CD1c-positive myeloid dendritic cell (primary cell): ENCODE data around the gene ARHGAP33.

Source experiments
- DNase-seq: peaks from one replicate; pipeline ENCODE4 v3.0.0-alpha.2; 2016; ENCODE audit errors: extremely low spot score

Gene ARHGAP33, protein sequence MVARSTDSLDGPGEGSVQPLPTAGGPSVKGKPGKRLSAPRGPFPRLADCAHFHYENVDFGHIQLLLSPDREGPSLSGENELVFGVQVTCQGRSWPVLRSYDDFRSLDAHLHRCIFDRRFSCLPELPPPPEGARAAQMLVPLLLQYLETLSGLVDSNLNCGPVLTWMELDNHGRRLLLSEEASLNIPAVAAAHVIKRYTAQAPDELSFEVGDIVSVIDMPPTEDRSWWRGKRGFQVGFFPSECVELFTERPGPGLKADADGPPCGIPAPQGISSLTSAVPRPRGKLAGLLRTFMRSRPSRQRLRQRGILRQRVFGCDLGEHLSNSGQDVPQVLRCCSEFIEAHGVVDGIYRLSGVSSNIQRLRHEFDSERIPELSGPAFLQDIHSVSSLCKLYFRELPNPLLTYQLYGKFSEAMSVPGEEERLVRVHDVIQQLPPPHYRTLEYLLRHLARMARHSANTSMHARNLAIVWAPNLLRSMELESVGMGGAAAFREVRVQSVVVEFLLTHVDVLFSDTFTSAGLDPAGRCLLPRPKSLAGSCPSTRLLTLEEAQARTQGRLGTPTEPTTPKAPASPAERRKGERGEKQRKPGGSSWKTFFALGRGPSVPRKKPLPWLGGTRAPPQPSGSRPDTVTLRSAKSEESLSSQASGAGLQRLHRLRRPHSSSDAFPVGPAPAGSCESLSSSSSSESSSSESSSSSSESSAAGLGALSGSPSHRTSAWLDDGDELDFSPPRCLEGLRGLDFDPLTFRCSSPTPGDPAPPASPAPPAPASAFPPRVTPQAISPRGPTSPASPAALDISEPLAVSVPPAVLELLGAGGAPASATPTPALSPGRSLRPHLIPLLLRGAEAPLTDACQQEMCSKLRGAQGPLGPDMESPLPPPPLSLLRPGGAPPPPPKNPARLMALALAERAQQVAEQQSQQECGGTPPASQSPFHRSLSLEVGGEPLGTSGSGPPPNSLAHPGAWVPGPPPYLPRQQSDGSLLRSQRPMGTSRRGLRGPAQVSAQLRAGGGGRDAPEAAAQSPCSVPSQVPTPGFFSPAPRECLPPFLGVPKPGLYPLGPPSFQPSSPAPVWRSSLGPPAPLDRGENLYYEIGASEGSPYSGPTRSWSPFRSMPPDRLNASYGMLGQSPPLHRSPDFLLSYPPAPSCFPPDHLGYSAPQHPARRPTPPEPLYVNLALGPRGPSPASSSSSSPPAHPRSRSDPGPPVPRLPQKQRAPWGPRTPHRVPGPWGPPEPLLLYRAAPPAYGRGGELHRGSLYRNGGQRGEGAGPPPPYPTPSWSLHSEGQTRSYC

DNA sequence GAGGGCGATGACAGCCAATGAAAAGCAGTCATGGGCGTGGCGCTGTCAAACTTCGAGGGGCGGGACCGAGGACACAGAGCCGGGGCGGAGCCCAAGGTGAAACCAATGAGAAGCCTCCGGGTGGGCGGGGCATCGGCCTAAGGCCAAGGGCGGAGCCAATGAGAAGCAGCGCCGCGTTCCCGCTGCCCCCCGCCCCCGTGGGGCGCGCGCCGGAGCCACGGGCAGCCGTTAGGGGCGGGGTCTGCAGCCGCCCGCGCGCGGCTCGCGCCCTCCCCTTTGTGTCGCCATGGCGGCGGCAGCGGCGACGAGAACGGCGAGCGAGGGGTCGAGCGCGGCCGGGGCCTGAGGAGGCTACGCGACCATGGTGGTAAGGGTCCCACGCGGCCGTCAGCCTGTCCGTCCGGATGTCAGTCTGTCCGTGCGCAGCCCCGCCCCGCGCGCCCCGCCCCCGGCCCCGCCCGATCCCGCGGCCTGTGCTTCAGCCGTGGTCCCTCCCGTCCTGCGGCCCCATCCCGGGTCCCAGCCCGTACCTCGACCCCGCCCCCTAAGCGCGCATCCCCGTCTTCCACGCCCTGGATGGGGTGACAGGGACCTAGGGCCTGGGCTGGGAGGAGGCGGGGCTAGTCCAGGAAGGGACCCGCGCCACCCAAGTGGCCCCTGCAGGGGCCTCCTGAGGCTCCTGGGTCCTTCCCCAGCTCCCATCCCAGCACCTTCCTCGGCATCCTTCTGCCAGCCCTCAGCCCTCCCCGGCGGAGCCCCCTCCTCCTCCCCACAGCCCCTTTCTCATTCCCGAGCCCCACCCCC is at the start of gene ARHGAP33:
TSS of gene ARHGAP33 (plus strand) at position 267 of the 804 bp plus-strand sequence. CDS start at position 362, 95 bp downstream.
- DNase-seq: peak; percentile 100

DNA sequence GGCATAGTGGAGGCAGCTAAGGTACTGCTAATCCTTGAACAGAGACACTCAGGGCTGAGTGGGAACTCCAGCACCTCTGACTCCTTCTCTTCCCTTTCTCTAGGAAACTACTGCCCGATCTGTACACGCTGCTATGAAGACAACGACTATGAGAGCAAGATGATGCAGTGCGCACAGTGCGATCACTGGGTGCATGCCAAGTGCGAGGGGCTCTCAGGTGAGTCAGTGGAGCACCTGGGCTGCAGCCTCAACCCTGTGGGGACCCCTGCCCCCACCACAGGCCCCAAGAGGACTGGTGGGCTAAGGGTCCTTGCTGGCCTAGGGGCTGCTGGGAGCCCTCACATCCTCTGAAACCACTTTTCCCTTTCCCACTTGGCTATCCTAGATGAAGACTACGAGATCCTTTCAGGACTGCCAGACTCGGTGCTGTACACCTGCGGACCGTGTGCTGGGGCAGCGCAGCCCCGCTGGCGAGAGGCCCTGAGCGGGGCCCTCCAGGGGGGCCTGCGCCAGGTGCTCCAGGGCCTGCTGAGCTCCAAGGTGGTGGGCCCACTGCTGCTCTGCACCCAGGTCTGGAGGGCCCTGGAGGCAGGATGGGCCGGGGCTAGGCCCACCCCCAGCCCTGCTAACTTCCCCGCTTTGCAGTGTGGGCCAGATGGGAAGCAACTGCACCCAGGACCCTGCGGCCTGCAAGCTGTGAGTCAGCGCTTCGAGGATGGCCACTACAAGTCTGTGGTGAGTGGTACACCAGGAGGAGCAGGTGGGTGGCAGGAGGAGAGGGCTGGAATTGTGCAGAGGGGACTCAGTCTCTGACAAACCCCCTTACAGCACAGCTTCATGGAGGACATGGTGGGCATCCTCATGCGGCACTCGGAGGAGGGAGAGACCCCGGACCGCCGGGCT is 48.1 kb upstream of the ARHGAP33 start:
- no peak for DNase-seq

DNA sequence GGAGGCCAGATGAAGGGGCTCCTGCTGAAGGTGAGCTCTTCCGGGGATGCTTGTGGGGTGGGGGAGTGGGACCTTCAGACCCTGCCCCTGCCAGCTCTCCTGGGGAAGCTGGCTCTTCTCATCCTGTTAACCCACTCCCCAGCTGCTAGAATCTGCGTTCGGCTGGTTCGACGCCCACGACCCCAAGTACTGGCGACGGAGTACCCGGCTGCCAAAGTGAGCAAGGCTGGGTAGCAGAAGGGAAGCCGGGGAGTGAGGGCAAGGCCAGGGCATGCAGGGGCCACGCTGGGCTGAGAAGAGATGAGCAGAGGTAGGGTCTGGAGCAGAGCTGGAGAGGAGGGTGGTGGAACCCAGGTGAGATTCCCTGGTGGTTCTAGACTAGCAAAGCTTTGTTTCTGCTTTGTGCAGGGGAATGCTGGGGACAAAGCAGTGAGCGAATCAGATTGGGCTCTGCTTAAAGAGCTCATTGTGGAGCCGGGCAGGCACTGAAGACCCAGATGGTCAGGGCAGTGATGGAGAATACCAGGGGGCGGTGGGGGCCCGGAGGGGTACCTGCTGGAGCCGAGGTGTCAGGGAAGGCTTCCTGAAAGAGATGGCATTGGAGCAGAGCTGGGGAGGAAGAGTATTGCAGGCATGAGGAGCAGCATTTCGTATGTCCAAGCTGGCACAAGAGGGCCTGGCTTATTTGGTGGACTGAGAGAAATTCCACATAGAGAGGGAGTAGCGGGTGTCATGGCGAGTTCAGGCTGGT is 47.2 kb upstream of the ARHGAP33 start:
- no peak for DNase-seq

DNA sequence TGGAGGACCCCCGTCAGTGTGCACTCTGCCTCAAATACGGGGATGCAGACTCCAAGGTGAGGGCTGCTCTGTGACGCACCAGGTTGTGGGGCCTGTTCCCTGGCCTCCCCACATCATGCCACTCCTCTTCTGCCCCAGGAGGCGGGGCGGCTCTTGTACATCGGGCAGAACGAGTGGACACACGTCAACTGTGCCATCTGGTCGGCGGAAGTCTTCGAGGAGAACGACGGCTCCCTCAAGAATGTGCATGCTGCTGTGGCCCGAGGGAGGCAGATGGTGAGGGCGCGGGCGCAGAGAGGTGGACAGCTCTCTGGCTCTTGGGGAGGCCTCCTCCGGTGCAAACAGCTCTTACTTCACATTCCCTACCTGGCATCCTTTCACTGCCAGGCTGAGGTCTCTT is 46.3 kb upstream of the ARHGAP33 start:
- no peak for DNase-seq

DNA sequence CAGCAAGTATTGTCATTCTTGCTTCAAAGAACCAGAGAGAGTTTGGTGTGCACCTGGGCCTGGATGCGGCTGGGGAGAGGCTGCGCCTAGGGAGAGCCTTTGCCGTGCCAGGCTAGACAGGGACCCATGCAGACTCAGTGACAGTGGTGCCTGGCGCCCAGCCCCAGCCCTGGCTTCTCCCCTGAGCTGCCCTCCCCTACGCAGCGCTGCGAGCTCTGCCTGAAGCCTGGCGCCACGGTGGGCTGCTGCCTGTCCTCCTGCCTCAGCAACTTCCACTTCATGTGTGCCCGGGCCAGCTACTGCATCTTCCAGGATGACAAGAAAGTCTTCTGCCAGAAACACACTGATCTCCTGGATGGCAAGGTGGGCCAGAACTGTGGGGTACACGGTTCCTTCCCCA is 45.6 kb upstream of the ARHGAP33 start:
- no peak for DNase-seq

DNA sequence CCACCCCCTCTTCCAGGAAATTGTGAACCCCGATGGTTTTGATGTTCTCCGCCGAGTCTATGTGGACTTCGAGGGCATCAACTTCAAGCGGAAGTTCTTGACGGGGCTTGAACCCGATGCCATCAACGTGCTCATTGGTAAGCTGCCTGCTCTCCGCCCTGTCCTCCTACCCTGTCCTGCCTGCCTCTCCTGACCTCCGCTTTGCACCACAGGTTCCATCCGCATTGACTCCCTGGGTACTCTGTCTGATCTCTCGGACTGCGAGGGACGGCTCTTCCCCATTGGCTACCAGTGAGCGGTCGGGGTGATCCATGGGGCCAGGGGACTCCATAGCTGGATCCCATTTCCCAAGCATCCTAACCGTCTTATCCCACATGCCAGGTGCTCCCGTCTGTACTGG is 45.0 kb upstream of the ARHGAP33 start:
- no peak for DNase-seq

DNA sequence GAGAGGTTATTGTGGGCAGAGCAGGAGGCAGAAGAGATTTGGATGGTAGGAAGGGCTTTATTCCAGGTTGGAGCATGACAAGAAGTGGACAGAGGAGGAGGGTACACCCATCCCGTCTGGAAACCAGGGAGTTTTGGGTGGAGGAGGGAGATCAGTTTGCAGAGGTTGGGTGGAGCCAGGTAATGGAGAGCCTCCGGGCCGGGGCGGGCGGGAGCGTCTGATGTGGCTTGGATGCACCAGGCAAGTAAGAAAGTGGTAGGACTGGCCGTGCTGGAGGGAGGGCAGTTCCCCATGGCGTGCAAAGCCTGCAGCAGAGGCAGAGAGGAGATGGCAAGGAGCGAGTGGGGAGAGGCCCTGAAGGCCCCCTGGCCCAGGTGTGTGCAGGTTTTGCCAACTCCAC is 44.0 kb upstream of the ARHGAP33 start:
- no peak for DNase-seq

DNA sequence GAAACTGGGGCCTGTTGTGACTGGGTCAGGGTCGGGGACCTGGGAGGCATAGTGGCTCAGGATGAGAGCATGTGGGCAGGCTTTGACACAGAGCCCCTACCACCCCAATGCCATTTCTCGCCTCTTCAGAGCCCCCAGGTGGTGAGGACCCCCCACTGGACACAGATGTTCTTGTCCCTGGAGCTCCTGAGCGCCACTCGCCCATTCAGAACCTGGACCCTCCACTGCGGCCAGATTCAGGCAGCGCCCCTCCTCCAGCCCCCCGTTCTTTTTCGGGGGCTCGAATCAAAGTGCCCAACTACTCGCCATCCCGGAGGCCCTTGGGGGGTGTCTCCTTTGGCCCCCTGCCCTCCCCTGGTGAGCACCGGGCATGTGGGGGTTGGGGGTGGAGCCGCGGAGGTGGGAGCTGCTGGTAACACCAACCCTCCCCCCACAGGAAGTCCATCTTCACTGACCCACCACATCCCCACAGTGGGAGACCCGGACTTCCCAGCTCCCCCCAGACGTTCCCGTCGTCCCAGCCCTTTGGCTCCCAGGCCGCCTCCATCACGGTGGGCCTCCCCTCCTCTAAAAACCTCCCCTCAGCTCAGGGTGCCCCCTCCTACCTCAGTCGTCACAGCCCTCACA is 43.5 kb upstream of the ARHGAP33 start:
- DNase-seq: no peak

DNA sequence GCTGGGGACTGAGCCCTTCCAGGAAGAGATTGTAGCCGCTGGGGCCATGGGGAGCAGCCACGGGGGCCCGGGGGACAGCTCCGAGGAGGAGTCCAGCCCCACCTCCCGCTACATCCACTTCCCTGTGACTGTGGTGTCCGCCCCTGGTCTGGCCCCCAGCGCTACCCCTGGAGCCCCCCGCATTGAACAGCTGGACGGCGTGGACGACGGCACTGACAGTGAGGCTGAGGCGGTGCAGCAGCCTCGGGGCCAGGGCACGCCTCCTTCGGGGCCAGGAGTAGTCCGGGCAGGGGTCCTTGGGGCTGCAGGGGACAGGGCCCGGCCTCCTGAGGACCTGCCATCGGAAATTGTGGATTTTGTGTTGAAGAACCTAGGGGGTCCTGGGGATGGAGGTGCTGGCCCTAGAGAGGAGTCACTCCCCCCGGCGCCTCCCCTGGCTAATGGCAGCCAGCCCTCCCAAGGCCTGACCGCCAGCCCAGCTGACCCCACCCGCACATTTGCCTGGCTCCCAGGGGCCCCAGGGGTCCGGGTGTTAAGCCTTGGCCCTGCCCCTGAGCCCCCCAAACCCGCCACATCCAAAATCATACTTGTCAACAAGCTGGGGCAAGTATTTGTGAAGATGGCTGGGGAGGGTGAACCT is 42.7 kb upstream of the ARHGAP33 start:
- DNase-seq: no peak

DNA sequence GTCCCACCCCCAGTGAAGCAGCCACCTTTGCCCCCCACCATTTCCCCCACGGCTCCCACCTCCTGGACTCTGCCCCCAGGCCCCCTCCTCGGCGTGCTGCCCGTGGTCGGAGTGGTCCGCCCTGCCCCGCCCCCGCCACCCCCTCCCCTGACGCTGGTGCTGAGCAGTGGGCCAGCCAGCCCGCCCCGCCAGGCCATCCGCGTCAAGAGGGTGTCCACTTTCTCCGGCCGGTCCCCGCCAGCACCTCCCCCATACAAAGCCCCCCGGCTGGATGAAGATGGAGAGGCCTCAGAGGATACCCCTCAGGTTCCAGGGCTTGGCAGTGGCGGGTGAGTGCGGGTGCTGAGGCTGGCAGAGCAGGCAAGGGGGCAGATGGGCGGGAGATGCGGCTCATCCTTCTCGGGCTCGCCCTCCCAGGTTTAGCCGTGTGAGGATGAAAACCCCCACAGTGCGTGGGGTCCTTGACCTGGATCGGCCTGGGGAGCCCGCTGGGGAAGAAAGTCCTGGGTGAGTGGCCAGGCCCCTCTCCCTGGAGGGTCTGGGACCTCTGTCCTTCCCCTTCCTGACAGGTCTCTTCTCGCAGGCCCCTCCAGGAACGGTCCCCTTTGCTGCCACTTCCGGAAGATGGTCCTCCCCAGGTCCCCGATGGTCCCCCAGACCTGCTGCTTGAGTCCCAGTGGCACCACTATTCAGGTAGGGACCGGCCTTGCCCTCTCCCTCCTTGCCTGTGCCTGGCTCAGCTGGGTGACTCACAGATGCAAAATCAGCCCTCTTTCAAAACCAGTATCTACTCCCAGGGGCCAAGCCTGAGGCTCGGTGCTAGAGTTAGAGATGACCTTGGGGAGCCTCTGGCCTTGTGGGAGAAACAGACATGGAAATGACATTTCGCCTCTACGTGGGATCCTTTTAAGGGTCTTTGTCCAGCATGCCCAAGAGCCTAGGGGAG is 41.9 kb upstream of the ARHGAP33 start:
- no peak for DNase-seq

DNA sequence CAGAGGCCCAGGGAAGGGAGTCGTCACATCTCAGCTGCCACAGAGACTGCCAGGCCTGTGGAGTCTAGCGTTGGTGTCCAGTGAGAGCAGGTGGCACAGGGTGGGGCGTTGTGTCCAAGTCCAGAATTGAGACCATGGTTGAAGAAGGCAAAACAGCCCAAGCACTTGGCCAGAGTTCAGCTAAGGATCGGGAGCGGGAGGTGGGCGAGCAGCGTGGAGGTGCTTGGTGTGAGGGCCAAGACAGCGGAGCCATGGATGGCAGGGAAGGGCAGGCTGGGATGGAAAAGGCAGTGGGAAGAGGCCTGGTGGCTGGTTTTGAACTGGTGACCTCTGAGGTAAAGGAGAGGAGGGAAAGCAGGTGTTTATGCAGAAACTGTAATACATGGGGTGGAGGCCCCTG is 41.1 kb upstream of the ARHGAP33 start:
- DNase-seq: no peak

DNA sequence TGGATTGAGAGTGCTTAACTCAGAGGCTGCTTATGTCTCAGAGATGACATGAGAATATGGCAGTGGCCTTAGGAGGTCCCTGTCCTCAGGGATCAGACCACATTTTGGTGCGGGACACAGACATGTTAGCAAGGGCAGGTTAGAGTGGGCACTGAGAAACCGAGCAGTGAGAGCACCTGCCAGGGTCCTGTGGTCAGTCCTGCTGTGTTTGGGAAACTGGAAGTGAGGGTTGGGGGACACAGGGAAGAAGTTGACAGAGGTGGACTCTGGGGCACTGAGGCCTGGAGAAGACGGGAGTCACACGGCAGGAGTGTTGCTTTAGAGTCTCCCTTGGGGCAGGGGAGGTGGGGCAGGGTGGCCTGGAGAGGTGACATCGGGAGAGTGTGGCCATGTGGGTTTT is 40.5 kb upstream of the ARHGAP33 start:
- DNase-seq: no peak

DNA sequence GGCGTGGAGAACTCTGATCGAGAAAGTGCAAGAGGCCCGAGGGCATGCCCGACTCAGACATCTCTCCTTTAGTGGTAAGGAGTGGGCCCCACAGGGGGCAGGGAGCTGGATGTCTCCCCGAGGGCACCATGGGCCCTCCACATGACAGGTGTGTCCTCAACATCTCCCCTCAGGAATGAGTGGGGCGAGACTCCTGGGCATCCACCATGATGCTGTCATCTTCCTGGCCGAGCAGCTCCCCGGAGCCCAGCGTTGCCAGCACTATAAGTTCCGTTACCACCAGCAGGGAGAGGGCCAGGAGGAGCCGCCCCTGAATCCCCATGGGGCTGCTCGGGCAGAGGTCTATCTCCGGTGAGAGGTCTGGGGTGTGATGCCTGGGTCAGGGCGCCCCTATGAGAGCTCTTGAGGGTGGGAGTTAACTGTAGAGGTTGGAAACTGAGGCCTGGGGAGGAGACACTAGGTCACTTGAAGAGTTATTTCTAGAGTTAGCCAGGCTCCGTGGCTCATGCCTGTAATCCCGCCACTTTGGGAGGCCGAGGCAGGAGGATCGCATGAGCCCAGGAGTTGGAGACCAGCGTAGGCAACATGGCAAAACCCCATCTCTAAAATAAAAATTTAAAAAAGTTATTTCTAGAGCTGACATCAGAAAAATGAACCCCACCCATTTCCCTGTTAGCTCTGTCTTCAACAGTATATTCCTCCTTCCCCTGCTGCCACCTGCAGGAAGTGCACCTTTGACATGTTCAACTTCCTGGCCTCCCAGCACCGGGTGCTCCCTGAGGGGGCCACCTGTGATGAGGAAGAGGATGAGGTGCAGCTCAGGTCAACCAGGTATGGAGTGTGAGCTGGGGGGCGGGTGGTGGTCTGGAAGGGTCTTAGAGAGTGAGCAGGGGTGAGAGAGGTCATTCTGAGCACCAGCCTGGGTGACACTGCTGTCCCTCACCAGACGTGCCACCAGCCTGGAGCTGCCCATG is 38.2 kb upstream of the ARHGAP33 start:
- DNase-seq: no peak

DNA sequence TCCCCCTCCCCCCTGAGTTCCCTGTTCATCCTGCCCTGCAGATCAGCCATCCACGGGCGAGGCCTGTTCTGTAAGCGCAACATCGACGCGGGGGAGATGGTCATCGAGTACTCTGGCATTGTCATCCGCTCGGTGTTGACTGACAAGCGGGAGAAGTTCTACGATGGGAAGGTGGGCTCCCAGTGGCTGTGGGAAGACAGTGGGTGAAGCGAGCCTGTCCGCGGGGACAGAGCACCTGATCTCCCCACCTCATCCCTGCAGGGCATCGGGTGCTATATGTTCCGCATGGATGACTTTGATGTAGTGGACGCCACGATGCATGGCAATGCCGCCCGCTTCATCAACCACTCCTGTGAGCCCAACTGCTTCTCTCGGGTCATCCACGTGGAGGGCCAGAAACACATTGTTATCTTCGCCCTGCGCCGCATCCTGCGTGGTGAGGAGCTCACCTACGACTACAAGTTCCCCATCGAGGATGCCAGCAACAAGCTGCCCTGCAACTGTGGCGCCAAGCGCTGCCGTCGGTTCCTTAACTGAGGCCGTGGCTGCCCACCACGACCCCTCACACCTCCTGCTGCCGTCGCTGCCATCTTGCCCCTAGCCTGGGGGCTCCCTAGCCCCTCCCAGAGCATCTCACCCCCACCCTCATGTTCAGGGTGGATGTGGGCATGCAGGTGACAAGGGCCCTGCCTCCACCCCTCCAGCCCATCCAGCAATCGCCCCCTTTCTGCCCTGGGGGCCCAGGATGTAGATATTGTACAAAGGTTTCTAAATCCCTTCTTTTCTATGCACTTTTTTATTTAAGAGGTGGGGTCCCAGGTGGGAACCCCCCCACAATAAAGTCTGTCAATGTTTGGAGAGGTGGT is 37.1 kb upstream of the ARHGAP33 start:
- no peak for DNase-seq

DNA sequence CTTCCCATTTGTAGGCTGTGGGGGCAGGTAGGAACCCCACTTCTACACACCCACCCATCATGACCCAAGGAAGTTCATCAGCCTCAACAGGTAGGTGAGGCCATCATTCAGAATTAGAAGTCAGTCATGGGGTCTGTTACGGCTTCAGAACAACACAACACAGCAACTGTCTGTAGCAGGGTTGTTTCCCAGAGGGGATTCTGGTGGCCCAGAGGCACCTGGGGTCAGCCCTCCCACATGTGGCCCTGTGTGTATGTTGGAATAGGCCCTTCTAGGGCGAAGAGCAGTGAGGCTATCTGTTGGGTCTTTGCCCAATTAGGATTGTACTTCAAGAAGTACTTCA is 36.5 kb upstream of the ARHGAP33 start:
- DNase-seq: no peak
